ENCODE data around the gene HOXB5.

HOXB5 gene

DNA sequence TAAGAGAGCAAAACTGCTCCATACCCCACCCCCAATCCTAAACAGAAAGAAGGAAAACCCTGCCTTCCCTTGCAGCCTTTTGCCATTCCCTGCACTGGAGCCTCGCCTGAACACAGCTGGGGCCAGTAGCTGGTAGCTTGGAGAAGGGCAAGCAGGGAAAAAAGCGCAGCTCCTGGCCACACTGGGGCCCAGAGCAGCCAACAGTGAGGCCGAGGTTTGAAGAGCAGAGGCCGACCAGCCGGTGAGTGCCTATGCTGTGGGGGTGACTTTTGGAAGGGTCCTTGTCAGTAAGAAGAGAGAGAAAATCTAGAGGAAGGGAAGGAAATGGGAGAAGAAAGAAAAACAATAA, 35.8 kb upstream of the HOXB5 start:
- no peak for DNase-seq (ENCODE audit: low read depth)

DNA sequence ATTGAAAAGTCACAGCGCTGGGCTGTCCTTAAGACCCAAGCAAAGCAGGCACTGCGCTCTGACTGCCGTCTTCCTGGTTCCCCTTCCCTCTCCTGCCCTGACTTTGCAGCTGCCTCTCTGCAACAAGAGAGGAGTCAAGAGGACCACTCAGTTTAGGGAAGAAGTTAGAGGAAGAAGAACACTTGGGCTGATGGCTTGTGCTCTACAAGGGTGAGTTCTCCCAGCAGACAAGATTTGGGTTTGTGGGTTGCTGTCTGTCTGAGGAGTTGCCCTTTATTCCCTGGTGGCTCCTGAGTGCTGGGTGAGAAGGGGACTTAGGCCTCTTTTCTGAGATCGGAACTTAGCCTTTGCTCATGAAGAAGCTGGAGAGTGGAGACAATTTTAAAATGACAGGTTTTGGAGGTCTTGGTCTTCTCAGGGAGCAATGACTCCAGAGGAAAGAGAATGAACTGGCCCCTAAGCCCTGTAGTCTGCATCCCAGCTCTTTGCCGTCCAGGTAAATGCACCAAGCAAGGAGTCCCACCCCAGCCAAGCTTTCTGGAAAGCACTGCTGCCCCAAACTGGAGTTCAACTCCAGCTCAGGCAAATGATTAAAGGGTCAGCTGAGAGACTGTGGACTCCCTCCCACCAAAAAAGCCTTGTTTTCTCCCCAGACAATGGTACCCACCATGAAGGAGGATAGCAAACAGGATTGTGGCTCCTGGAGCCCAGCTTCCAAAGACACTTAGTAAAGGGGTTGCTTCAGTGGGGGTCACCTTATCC, 35.3 kb upstream of the HOXB5 start:
- DNase-seq (ENCODE audit: low read depth): no peak

- DNase-seq (ENCODE audit: low read depth): no peak
Observed at GRCh38 chr17:48627623-48628521, 34.3 kb upstream of the HOXB5 start.

DNA sequence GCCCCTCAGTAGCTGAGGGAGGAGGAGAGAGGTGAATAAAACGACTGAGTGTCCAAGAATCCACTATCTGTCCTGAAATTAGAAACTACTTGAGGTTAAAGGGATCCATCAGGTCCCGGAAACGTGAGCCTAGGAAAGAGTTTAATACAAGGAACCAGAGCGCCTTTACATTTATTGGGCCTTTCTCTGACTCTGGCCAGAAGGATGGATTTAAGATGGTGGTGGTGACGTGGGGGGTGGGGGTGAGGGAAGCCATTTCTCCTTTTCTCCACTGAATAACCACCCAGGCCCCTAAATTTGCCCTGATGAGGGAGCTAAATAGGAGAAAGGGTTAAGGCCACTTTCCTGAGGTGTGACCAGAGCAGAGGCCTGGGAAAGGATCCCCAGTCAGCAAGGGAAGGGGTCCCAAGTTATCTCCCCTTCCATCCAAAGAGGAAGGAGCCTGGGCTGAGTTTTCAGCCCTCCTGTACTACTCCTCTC, 33.6 kb upstream of the HOXB5 start:
- DNase-seq (ENCODE audit: low read depth): no peak

DNA sequence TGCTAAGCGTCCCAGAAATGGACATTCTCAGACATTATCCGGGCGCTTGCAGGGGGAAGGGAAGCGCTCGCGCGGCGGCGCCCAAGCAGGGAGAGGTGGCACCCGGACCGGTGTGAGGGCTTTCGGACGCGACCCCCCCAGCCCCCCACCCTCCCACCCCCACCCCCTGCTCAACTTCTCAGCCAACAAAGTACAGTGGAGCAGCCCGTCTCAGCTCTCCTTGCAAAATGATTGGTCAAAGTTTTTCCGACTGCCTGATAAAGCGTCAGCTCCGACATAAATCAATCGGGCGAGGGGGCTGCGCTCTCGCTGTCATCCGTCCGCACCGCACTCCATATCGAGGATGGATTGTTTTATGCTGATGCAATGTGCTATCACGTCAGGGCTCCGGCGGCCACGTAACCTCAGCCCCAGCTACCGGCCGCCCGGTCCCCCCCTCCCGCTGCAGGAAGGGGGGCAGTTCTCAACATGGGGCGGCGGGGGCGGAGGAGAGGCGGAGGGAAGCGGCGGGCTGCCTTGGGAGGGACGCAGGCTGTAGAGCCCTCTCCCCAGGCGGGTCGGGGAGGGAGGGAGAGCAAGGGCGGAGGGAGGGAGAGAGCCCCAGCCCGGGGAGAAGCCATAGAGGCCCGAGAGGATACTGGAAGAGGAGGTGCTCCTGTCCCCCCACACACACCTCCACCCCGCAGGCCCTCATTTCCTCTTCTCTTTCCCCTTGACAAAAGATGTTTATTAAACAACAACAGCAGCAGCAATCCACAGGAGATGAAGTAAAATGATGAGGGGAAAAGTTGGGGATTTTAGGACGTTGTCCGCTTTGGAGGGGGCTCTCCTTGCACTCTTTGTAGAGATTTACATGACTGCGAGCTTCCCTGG, 32.9 kb upstream of the HOXB5 start, which contains the start of gene HOXB9:
TSS of gene HOXB9 (minus strand) at position 114 of the 873 bp plus-strand sequence. CDS start at position 25, 89 bp downstream.
- no peak for DNase-seq (ENCODE audit: low read depth)

DNA sequence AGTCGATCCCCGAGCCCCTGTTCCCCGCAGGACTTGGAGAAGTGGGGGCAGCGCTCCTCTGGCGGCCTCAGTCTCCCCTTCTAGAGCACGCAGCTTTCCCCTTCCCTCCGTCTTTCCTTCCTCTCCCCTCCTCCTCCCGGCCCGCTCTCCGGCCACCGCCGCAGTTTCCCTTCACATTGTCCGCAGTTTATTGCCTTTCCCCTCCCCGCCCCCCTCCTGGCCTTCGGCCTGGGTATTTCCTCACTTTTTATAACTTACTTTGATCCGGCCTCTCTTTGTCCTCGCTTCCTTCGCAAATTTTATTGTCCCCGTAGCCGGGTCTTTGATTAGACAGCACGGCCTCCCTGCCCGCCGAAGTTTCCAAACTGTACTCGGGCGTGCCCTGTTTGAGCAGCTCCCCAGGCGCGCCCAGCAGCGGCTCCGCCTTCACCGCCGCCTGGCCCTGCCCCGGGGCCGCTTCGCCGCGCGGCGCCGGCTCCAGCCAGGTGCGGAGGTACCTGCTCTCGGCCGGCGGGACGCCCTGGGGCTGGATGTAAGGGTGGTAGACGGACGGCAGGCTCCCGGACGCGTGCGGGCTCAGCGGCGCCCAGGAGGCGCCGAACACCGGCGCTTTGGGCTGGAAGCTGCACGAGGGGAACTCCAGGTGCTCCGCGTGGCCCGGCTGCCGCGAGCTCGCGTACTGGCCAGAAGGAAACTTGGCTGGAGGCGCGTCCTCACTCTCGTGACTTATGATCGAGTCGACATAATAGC, 32.1 kb upstream of the HOXB5 start:
- no peak for DNase-seq (ENCODE audit: low read depth)

DNA sequence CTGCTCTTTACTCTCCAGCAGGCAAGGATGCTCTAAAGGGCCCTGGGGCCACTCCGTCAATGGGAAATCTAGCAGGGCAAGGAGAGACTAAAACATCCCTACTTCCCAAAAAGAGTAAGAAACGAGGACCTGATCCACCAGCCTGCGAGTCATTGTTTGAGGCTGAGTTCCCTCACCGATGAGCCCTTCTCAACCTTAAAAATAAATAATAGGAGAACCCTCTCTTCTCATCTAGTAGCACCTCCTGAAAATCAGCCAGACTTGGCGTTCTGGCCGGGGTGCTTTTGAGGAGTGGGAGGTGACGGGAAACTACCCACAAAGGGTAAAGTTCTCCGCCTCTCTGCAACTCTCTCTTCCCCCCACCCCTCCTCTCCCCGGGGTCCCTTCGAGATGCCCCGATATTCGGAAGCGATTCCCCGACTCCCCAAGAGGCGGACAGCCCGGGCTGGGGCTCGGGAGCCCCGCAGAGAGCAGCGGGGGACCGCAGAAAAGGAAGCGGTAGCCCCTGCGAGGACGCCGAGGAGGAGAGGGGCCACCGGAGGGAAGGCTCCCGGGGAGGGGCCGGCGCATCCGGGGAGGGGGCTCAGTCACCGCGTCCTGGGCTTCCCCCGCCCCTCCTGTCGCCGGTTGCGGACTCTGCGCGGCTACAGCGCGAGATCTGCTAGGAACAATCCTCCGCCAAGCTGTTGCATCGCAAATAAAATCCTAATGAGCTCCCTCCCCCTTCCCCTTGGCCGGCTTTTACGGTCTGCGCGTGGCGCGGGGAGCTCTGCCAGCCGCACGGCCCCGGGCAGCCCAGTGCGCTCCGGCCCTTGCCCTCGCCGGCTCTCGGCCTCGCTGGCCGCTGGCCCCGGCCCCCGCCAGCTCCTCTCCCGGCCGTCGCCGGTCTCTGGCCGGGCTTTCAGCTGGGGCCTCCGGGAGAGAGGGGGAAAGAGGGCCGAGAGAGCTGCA, 31.2 kb upstream of the HOXB5 start:
- no peak for DNase-seq (ENCODE audit: low read depth)

- DNase-seq (ENCODE audit: low read depth): no peak
Observed at GRCh38 chr17:48624118-48624517, 30.5 kb upstream of the HOXB5 start.

DNA sequence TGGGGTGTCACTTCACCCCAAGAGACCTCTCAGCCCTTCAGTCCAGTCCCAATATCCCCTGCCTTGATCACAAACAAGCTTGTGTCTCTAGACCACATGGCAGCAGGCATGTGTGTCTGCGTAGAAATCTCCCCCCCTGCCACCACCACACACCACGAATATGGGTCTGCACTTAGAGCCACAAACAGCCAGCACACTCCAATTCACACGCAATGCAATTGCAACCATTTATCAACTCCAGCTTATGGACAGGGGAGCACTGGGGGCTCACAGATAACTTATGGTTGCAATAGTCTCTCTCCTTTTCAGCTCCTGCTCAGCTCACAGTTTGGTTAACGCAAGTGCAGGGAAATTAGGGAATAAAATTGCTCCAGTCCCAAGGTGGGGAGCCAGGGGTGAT, 30.0 kb upstream of the HOXB5 start:
- DNase-seq (ENCODE audit: low read depth): no peak

- DNase-seq (ENCODE audit: low read depth): no peak
Observed at GRCh38 chr17:48622857-48623256, 29.3 kb upstream of the HOXB5 start.

DNA sequence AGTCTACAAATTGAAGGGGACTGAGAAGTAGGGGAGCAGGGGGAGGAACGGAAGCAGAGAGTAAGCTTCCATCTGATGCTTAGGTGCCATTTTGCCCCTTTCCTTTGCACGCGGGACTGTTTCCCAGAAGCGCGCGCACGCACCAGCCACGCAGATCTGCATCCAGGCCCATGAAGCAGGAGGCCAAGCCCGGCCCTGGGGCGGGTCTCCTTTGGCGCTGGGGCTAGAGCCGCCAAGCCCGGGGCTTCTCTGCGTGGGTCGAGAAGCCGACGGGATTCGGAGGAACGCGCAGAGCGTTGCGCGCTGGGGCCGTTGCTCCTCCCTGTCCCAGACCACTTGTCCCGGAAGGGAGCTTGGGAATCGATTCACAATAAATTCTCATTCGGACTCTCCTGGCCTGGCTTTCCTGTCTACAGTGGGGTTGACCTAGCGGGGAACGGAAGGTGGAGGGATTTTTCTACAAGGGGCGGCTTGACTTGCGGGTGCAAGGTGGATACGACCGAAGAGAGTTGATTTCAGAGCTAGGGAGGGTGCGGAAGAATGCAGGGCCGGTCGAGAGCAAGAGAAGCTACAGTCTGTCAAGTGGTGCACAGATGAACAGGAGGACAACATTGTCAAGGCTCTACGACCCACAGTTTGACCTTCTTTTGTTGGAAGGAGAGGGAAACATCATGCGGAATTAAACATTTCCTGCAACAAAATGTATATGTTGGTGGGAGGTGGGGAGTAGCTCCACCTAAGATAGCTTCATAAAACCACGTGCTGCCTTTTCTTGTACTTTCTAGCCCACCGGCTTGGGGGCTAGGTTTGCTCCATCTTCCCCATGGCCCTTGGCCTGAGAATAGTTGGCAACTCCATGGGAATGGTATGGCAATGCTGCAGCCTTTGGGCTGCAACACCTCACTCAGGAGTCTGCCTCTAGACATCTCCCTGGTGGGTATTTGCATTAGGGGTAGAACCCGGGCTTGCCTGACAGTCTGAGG, 28.1 kb upstream of the HOXB5 start:
- no peak for DNase-seq (ENCODE audit: low read depth)

- DNase-seq (ENCODE audit: low read depth): no peak
Observed at GRCh38 chr17:48620461-48621139, 27.0 kb upstream of the HOXB5 start.

- DNase-seq (ENCODE audit: low read depth): no peak
Observed at GRCh38 chr17:48619826-48620449, 26.4 kb upstream of the HOXB5 start.

DNA sequence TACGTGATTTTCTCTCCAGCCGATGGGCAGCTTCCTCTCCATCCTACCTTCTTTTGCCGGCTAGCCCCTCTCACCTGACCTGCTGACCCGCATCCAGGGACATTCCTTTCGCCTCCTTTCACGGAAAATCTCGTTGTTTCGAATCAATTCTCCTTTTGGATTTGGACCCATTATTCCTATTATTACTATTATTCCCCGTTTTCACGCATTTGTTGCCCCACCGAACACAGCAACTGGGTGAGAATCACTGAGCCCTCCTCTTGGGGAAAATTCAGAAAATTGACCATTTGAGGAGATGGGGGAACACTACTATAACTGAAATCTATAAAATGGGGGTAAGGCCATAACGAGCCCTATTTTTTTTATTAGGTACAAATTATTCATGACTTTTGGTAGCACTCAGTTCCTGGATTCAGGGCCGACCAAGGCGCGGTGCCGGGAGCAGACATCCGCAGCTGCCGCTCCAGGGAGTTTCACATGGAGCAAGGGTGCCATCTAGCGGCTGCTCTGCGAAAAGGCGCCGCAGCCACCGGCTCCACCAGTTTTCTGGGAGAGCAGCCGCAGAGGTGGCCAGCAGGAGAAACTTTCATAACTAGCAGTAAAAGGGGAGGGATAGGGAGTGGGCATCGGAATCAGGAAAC, 24.8 kb upstream of the HOXB5 start:
- peak; percentile 79 for DNase-seq (ENCODE audit: low read depth)

DNA sequence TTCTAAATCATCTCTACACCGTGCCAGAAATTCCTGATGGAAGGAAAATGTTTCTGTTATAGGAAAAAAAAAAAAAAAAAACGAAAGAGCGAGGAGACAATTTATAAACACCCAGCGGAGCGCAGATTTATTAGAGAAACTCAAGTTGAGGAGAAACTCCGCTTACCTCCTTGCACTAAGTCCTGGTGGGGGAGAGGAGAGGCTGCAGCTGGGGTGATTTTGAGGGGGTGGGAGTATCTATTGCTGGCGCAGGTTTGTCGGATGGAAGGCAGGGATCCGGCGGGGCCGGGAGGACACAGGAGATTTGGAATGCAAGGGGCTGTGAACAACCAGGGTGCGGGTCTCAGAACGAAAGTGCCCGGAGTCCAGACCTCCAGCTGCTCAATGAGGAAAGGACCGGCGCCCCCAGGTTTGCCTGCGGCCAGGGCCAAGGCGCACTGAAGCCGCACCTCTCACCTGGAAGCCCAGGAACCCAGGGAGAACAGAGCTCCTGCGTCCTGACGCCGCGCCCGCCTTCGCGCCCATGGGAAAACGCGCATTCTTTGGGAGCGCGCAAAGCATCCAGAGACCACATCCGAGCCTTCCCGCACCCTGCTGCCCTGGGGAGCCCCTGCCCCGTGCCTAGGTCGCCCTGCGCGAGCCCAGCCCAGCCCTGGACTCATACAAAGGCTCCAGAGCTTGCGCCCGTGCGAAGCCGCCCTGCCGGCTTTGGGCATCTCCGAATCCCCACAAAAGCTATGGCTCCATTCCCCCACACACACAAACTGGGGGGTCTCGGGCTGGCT, 24.1 kb upstream of the HOXB5 start:
- DNase-seq (ENCODE audit: low read depth): no peak

GRCh38 chr17:48616717-48617470, 23.3 kb upstream of the HOXB5 start:
- DNase-seq (ENCODE audit: low read depth): no peak

Measured in activated T-cell treated with anti-CD3 and anti-CD28 coated beads for 24 hours (primary cell).